H1 (cell line): ENCODE results near the gene AFF2. TPM values are rescaled to one million over a fixed set of nuclear protein-coding genes. Genes with fewer than 3 reads are reported as not detected.

ENCODE experiments used
- CEBPB ChIP-seq: IDR thresholded peaks from 2 replicates; pipeline ENCODE4 v1.6.1; 2012; ENCODE audit warnings: low read depth, low read length
- CTBP2 ChIP-seq: IDR thresholded peaks from 2 replicates; pipeline ENCODE4 v1.7.0; 2011; ENCODE audit warnings: borderline replicate concordance, mild to moderate bottlenecking, moderate library complexity, mixed read lengths, low read length; ENCODE audit not compliant: insufficient read depth, insufficient read length
- polyA plus RNA-seq, 7 experiments: library from polyadenylated mRNA; depleted of rRNA in 3 of 7; stranded (reverse) in 5 of 7; unstranded in 2 of 7; fragments of >200 nt in 5 of 7; fragments of 200-250 nt in 2 of 7; gene quantifications; 1 replicate in 5 of 7; 2 replicates in 1 of 7; 4 replicates in 1 of 7; pipeline versions ENCODE4 v1.2.1 to v1.2.3, GENCODE V29; 2011 to 2013; ENCODE audit warnings: missing spikeins in 2 of 7, mixed read lengths in 2 of 7
- total RNA-seq: library from RNA; stranded (reverse); fragmentation: NEBNext Ultra II Directional; extraction: Animal tissue kit (Norgen Biotek cat#: 25700); gene quantifications from 2 replicates; pipeline ENCODE4 v1.2.1, GENCODE V29; 2021
- TF ChIP-seq, protein P1 (sequence below): fragments of 300-600 bp; sonication (generic); IDR thresholded peaks from 2 replicates; pipeline ENCODE4 v1.7.1; 2012; ENCODE audit warnings: low read length, moderate library complexity, mild to moderate bottlenecking, inconsistent platforms; ENCODE audit not compliant: insufficient replicate concordance

The AFF2 gene
- total and polyA plus RNA-seq, 2 of the 8 experiments (the other 6 are each of a cell fraction or from before 2014, with no cell fraction given) = 2.0 to 7.3 TPM

DNA sequence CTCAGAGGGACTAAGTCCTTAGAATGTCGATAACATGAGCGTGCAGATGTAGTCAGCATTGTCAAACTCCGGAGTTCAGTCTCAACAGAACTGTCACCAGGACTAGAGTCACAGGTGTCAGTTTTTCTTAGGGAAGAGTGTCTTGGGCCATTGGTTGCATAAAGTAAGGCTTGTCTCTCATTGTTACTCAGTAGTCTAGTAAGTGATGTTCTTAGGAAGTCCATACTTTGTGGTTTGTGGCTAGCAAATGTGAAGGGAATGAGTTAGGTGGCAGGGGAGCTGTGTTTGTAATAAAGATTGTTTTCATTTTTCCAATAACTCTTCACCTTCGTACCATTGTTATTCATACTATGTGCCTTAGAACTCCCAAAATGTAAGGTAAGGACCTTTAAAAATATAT lies 119.6 kb downstream of the AFF2 start (continued):
- TF ChIP-seq, protein P1, sequence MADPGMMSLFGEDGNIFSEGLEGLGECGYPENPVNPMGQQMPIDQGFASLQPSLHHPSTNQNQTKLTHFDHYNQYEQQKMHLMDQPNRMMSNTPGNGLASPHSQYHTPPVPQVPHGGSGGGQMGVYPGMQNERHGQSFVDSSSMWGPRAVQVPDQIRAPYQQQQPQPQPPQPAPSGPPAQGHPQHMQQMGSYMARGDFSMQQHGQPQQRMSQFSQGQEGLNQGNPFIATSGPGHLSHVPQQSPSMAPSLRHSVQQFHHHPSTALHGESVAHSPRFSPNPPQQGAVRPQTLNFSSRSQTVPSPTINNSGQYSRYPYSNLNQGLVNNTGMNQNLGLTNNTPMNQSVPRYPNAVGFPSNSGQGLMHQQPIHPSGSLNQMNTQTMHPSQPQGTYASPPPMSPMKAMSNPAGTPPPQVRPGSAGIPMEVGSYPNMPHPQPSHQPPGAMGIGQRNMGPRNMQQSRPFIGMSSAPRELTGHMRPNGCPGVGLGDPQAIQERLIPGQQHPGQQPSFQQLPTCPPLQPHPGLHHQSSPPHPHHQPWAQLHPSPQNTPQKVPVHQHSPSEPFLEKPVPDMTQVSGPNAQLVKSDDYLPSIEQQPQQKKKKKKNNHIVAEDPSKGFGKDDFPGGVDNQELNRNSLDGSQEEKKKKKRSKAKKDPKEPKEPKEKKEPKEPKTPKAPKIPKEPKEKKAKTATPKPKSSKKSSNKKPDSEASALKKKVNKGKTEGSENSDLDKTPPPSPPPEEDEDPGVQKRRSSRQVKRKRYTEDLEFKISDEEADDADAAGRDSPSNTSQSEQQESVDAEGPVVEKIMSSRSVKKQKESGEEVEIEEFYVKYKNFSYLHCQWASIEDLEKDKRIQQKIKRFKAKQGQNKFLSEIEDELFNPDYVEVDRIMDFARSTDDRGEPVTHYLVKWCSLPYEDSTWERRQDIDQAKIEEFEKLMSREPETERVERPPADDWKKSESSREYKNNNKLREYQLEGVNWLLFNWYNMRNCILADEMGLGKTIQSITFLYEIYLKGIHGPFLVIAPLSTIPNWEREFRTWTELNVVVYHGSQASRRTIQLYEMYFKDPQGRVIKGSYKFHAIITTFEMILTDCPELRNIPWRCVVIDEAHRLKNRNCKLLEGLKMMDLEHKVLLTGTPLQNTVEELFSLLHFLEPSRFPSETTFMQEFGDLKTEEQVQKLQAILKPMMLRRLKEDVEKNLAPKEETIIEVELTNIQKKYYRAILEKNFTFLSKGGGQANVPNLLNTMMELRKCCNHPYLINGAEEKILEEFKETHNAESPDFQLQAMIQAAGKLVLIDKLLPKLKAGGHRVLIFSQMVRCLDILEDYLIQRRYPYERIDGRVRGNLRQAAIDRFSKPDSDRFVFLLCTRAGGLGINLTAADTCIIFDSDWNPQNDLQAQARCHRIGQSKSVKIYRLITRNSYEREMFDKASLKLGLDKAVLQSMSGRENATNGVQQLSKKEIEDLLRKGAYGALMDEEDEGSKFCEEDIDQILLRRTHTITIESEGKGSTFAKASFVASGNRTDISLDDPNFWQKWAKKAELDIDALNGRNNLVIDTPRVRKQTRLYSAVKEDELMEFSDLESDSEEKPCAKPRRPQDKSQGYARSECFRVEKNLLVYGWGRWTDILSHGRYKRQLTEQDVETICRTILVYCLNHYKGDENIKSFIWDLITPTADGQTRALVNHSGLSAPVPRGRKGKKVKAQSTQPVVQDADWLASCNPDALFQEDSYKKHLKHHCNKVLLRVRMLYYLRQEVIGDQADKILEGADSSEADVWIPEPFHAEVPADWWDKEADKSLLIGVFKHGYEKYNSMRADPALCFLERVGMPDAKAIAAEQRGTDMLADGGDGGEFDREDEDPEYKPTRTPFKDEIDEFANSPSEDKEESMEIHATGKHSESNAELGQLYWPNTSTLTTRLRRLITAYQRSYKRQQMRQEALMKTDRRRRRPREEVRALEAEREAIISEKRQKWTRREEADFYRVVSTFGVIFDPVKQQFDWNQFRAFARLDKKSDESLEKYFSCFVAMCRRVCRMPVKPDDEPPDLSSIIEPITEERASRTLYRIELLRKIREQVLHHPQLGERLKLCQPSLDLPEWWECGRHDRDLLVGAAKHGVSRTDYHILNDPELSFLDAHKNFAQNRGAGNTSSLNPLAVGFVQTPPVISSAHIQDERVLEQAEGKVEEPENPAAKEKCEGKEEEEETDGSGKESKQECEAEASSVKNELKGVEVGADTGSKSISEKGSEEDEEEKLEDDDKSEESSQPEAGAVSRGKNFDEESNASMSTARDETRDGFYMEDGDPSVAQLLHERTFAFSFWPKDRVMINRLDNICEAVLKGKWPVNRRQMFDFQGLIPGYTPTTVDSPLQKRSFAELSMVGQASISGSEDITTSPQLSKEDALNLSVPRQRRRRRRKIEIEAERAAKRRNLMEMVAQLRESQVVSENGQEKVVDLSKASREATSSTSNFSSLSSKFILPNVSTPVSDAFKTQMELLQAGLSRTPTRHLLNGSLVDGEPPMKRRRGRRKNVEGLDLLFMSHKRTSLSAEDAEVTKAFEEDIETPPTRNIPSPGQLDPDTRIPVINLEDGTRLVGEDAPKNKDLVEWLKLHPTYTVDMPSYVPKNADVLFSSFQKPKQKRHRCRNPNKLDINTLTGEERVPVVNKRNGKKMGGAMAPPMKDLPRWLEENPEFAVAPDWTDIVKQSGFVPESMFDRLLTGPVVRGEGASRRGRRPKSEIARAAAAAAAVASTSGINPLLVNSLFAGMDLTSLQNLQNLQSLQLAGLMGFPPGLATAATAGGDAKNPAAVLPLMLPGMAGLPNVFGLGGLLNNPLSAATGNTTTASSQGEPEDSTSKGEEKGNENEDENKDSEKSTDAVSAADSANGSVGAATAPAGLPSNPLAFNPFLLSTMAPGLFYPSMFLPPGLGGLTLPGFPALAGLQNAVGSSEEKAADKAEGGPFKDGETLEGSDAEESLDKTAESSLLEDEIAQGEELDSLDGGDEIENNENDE = no peak
- TF ChIP-seq CEBPB = no peak
- TF ChIP-seq CTBP2 = no peak
